T-helper 2 cell treated with Interferon-gamma antibody and Interleukin-4, amounts not matched to agents 100 ng/mL and 5 ng/mL, for 36 hours (primary cell): ENCODE results near the gene IREB2. TPM values are rescaled to one million over a fixed set of nuclear protein-coding genes. Genes with fewer than 3 reads are reported as not detected.
"Not testable (repeated sequence)": the region's sequence is repeated elsewhere in the genome, so short reads cannot be mapped to it uniquely, and the experiment has no call there.

Source experiments
- intact Hi-C: fragments of 100-400 bp; cut with micrococcal nuclease; formaldehyde crosslinking; loops from one replicate; pipeline ENCODE4 v1.15.1; 2023
- total RNA-seq: library from RNA; stranded (reverse); gene quantifications from 2 replicates; pipeline ENCODE4 v1.2.3, GENCODE V29; 2022

Gene IREB2
- total RNA-seq, 1 donor from 2014 or later, result 72.8 TPM

- intact Hi-C loops, result loop anchor here (10.0 kb wide), 1 partner anchor 156 kb away; no protein-coding TSS in a partner anchor
Measured at GRCh38 chr15:78460737-78461136, 22.7 kb downstream of the IREB2 start.

- intact Hi-C loops, result loop anchor here (10.0 kb wide), 1 partner anchor 157 kb away; no protein-coding TSS in a partner anchor
Measured at GRCh38 chr15:78461171-78461888, 23.3 kb downstream of the IREB2 start.

GRCh38 chr15:78469031-78469430, 31.0 kb downstream of the IREB2 start:
- intact Hi-C loops, result loop anchor here (10.0 kb wide), 1 partner anchor 164 kb away; no protein-coding TSS in a partner anchor

GRCh38 chr15:78477295-78477694, 39.3 kb downstream of the IREB2 start:
- intact Hi-C loops, result no loop called here

GRCh38 chr15:78479650-78480049, 41.6 kb downstream of the IREB2 start:
- intact Hi-C loops, result no loop called here

GRCh38 chr15:78481917-78482316, 43.9 kb downstream of the IREB2 start:
- intact Hi-C loops, result no loop called here

- intact Hi-C loops, result no loop called here
Measured at GRCh38 chr15:78492872-78493271, 54.9 kb downstream of the IREB2 start.

GRCh38 chr15:78501857-78502256, 63.8 kb downstream of the IREB2 start:
- intact Hi-C loops, result no loop called here

GRCh38 chr15:78502641-78503040, 64.6 kb downstream of the IREB2 start:
- intact Hi-C loops, result no loop called here

GRCh38 chr15:78506971-78507830, 69.2 kb downstream of the IREB2 start, which contains the start of gene HYKK:
HYKK (plus strand) TSS chr15:78507577; CDS start chr15:78513089, 5,512 bp downstream.
- intact Hi-C loops, result loop anchor here (1.0 kb wide), 1 partner anchor 33 kb away; the partner anchor contains the start of gene PSMA4

- intact Hi-C loops, result loop anchor here (1.0 kb wide), 1 partner anchor 33 kb away; the partner anchor contains the start of gene PSMA4
Measured at GRCh38 chr15:78507831-78508160, 69.8 kb downstream of the IREB2 start.

- intact Hi-C loops, result no loop called here
Measured at GRCh38 chr15:78508272-78508671, 70.3 kb downstream of the IREB2 start.

GRCh38 chr15:78509726-78510312, 71.8 kb downstream of the IREB2 start:
- intact Hi-C loops, result no loop called here

GRCh38 chr15:78520035-78520434, 82.0 kb downstream of the IREB2 start:
- intact Hi-C loops, result not testable (repeated sequence)

- intact Hi-C loops, result no loop called here
Measured at GRCh38 chr15:78524230-78524629, 86.2 kb downstream of the IREB2 start.

- intact Hi-C loops, result no loop called here
Measured at GRCh38 chr15:78527325-78527724, 89.3 kb downstream of the IREB2 start.

- intact Hi-C loops, result no loop called here
Measured at GRCh38 chr15:78533331-78533730, 95.3 kb downstream of the IREB2 start.

GRCh38 chr15:78536134-78536533, 98.1 kb downstream of the IREB2 start:
- intact Hi-C loops, result no loop called here

GRCh38 chr15:78537266-78537905, 99.4 kb downstream of the IREB2 start:
- intact Hi-C loops, result no loop called here

- intact Hi-C loops, result no loop called here
Measured at GRCh38 chr15:78538358-78538757, 100.3 kb downstream of the IREB2 start.
